IPS-18a (cell line): ENCODE results near the gene CDS1.

Source experiments
- H3K27ac ChIP-seq: one replicate; pipeline ENCODE4 v1.5.1; 2013; ENCODE audit warnings: low read length
- H3K27me3 ChIP-seq: one replicate; pipeline ENCODE4 v1.6.1; 2013; ENCODE audit warnings: mild to moderate bottlenecking, low read length; ENCODE audit not compliant: control insufficient read depth, insufficient read depth
- H3K36me3 ChIP-seq: one replicate; pipeline ENCODE4 v1.6.1; 2013; ENCODE audit warnings: low read depth, low read length; ENCODE audit not compliant: control insufficient read depth
- H3K4me1 ChIP-seq: one replicate; pipeline ENCODE4 v1.6.1; 2013; ENCODE audit warnings: low read depth, low read length; ENCODE audit not compliant: control insufficient read depth
- H3K4me3 ChIP-seq: one replicate; pipeline ENCODE4 v1.5.1; 2013; ENCODE audit warnings: low read length
- H3K9ac ChIP-seq: one replicate; pipeline ENCODE4 v1.6.1; 2013; ENCODE audit warnings: mild to moderate bottlenecking, low read length, moderate library complexity
- H3K9me3 ChIP-seq: one replicate; pipeline ENCODE4 v1.6.1; 2013; ENCODE audit warnings: low read depth, low read length; ENCODE audit not compliant: control insufficient read depth

CDS1 gene

GRCh38 chr4:84614891-84615290 is 32.0 kb downstream of the CDS1 start:
- Histone ChIP-seq H3K4me3 (no peak overlapping the region), H3K4me1 (peaks cover 6% of the 10 kb centered on the region), H3K9me3 (no peaks in the 10 kb centered on the region), H3K36me3 (peaks cover 7% of the 10 kb centered on the region), H3K9ac (no peak overlapping the region), H3K27me3 (no peaks in the 10 kb centered on the region), H3K27ac (peak overlapping the region; percentile 6)

GRCh38 chr4:84615355-84615754 is 32.4 kb downstream of the CDS1 start:
- no peaks in the 10 kb centered on the region for H3K27me3 ChIP-seq
- no peak overlapping the region for H3K9ac ChIP-seq
- no peaks in the 10 kb centered on the region for H3K9me3 ChIP-seq
- H3K27ac ChIP-seq, result peak overlapping the region; percentile 6
- no peak overlapping the region for H3K4me3 ChIP-seq
- peaks cover 3% of the 10 kb centered on the region for H3K36me3 ChIP-seq
- H3K4me1 ChIP-seq, result peaks cover 6% of the 10 kb centered on the region

GRCh38 chr4:84622959-84623358 is 40.0 kb downstream of the CDS1 start:
- H3K4me3 ChIP-seq, result no peak overlapping the region
- no peak overlapping the region for H3K27ac ChIP-seq

GRCh38 chr4:84623661-84624060 is 40.7 kb downstream of the CDS1 start:
- Histone ChIP-seq H3K9ac (no peak overlapping the region), H3K27ac (no peak overlapping the region), H3K4me1 (no peaks in the 10 kb centered on the region)

More at GRCh38 chr4:84622959-84623358, 40.0 kb downstream of the CDS1 start:
- Histone ChIP-seq H3K27me3 (no peaks in the 10 kb centered on the region), H3K36me3 (no peaks in the 10 kb centered on the region), H3K9ac (no peak overlapping the region), H3K9me3 (no peaks in the 10 kb centered on the region), H3K4me1 (no peaks in the 10 kb centered on the region)

GRCh38 chr4:84626673-84627072 is 43.7 kb downstream of the CDS1 start:
- Histone ChIP-seq H3K27ac (no peak overlapping the region), H3K36me3 (no peaks in the 10 kb centered on the region), H3K4me1 (no peaks in the 10 kb centered on the region)

More at GRCh38 chr4:84623661-84624060, 40.7 kb downstream of the CDS1 start:
- H3K36me3 ChIP-seq, result no peaks in the 10 kb centered on the region
- H3K27me3 ChIP-seq, result no peaks in the 10 kb centered on the region
- no peak overlapping the region for H3K4me3 ChIP-seq
- no peaks in the 10 kb centered on the region for H3K9me3 ChIP-seq

GRCh38 chr4:84631573-84631972 is 48.6 kb downstream of the CDS1 start:
- no peaks in the 10 kb centered on the region for H3K4me1 ChIP-seq
- H3K4me3 ChIP-seq, result no peak overlapping the region
- H3K27ac ChIP-seq, result no peak overlapping the region
- no peaks in the 10 kb centered on the region for H3K36me3 ChIP-seq
- H3K9ac ChIP-seq, result no peak overlapping the region
- H3K9me3 ChIP-seq, result no peaks in the 10 kb centered on the region
- no peaks in the 10 kb centered on the region for H3K27me3 ChIP-seq

More at GRCh38 chr4:84626673-84627072, 43.7 kb downstream of the CDS1 start:
- Histone ChIP-seq H3K9ac (no peak overlapping the region), H3K9me3 (no peaks in the 10 kb centered on the region), H3K4me3 (no peak overlapping the region), H3K27me3 (no peaks in the 10 kb centered on the region)

- no peaks in the 10 kb centered on the region for H3K9me3 ChIP-seq
- no peak overlapping the region for H3K4me3 ChIP-seq
- no peak overlapping the region for H3K27ac ChIP-seq
- H3K27me3 ChIP-seq, result no peaks in the 10 kb centered on the region
- H3K36me3 ChIP-seq, result no peaks in the 10 kb centered on the region
- H3K4me1 ChIP-seq, result no peaks in the 10 kb centered on the region
- H3K9ac ChIP-seq, result no peak overlapping the region
Measured at GRCh38 chr4:84632092-84632491, 49.2 kb downstream of the CDS1 start.

GRCh38 chr4:84634961-84635360 is 52.0 kb downstream of the CDS1 start:
- Histone ChIP-seq H3K27ac (no peak overlapping the region), H3K9ac (no peak overlapping the region)

GRCh38 chr4:84638092-84638491 is 55.2 kb downstream of the CDS1 start:
- Histone ChIP-seq H3K4me3 (no peak overlapping the region), H3K9me3 (no peaks in the 10 kb centered on the region), H3K27ac (no peak overlapping the region), H3K4me1 (no peaks in the 10 kb centered on the region), H3K36me3 (peaks cover 7% of the 10 kb centered on the region), H3K27me3 (no peaks in the 10 kb centered on the region), H3K9ac (no peak overlapping the region)

More at GRCh38 chr4:84634961-84635360, 52.0 kb downstream of the CDS1 start:
- Histone ChIP-seq H3K27me3 (no peaks in the 10 kb centered on the region), H3K4me1 (no peaks in the 10 kb centered on the region), H3K36me3 (no peaks in the 10 kb centered on the region), H3K4me3 (no peak overlapping the region), H3K9me3 (no peaks in the 10 kb centered on the region)

- Histone ChIP-seq H3K4me3 (no peak overlapping the region), H3K27me3 (no peaks in the 10 kb centered on the region), H3K27ac (no peak overlapping the region), H3K4me1 (no peaks in the 10 kb centered on the region), H3K9me3 (no peaks in the 10 kb centered on the region), H3K36me3 (peaks cover 7% of the 10 kb centered on the region), H3K9ac (no peak overlapping the region)
Measured at GRCh38 chr4:84639145-84639544, 56.2 kb downstream of the CDS1 start.

GRCh38 chr4:84644087-84644486 is 61.2 kb downstream of the CDS1 start:
- Histone ChIP-seq H3K27me3 (no peaks in the 10 kb centered on the region), H3K36me3 (peaks cover 7% of the 10 kb centered on the region), H3K27ac (no peak overlapping the region), H3K9me3 (no peaks in the 10 kb centered on the region), H3K4me1 (peaks cover 37% of the 10 kb centered on the region), H3K9ac (no peak overlapping the region), H3K4me3 (no peak overlapping the region)

- no peaks in the 10 kb centered on the region for H3K9me3 ChIP-seq
Measured at GRCh38 chr4:84647312-84647884, 64.5 kb downstream of the CDS1 start.

More at GRCh38 chr4:84647312-84647884, 64.5 kb downstream of the CDS1 start:
- peaks cover 4% of the 10 kb centered on the region for H3K36me3 ChIP-seq
- H3K4me1 ChIP-seq, result peaks cover 45% of the 10 kb centered on the region
- H3K27ac ChIP-seq, result peak overlapping the region; percentile 32
- H3K9ac ChIP-seq, result peak overlapping the region; percentile 28
- H3K4me3 ChIP-seq, result peak overlapping the region; percentile 16
- H3K27me3 ChIP-seq, result no peaks in the 10 kb centered on the region
